GM18502 (cell line): ENCODE results near the gene DQX1.
"Not testable (repeated sequence)": the region's sequence is repeated elsewhere in the genome, so short reads cannot be mapped to it uniquely, and the experiment has no call there.

Experiments
- ATAC-seq: cut with Tn5 transposase; IDR thresholded peaks from one replicate; pipeline ENCODE4 v1.9.1; 2021; ENCODE audit warnings: mild to moderate bottlenecking; ENCODE audit not compliant: unreplicated experiment, poor library complexity

Gene DQX1

GRCh38 chr2:74525717-74526648 is at the start of gene DQX1:
DQX1 (minus strand) TSS chr2:74526231; CDS start chr2:74525729, 502 bp downstream.
- ATAC-seq: peak; percentile 22

GRCh38 chr2:74575320-74575719 is 49.3 kb upstream of the DQX1 start:
- ATAC-seq: no peak

GRCh38 chr2:74573747-74574562 is 47.9 kb upstream of the DQX1 start:
- peak; percentile 36 for ATAC-seq

GRCh38 chr2:74572178-74572925 is 46.3 kb upstream of the DQX1 start:
- ATAC-seq: no peak

- peak; percentile 73 for ATAC-seq
Measured at GRCh38 chr2:74571058-74571457, 45.0 kb upstream of the DQX1 start.

GRCh38 chr2:74569686-74570085 is 43.7 kb upstream of the DQX1 start:
- no peak for ATAC-seq

- ATAC-seq: no peak
Measured at GRCh38 chr2:74567881-74568280, 41.9 kb upstream of the DQX1 start.

GRCh38 chr2:74566754-74567085 is 40.7 kb upstream of the DQX1 start:
- peak; percentile 32 for ATAC-seq

GRCh38 chr2:74566076-74566753 is 40.2 kb upstream of the DQX1 start:
- ATAC-seq: peak; percentile 13

- ATAC-seq: no peak
Measured at GRCh38 chr2:74564222-74564621, 38.2 kb upstream of the DQX1 start.

- no peak for ATAC-seq
Measured at GRCh38 chr2:74562126-74562775, 36.2 kb upstream of the DQX1 start.

GRCh38 chr2:74561022-74561421 is 35.0 kb upstream of the DQX1 start:
- not testable (repeated sequence) for ATAC-seq

- no peak for ATAC-seq
Measured at GRCh38 chr2:74560591-74560990, 34.6 kb upstream of the DQX1 start.

GRCh38 chr2:74559912-74560311 is 33.9 kb upstream of the DQX1 start:
- ATAC-seq: no peak

- ATAC-seq: no peak
Measured at GRCh38 chr2:74558284-74559230, 32.5 kb upstream of the DQX1 start.

- ATAC-seq: no peak
Measured at GRCh38 chr2:74556831-74557370, 30.9 kb upstream of the DQX1 start.

- no peak for ATAC-seq
Measured at GRCh38 chr2:74556159-74556558, 30.1 kb upstream of the DQX1 start.

- no peak for ATAC-seq
Measured at GRCh38 chr2:74555610-74556103, 29.6 kb upstream of the DQX1 start.
